ENCODE measurements around the gene TMEM175.

- TF ChIP-seq CTCF (conservative IDR thresholded peaks at IDR 0.05; ENCODE audit: low read length) (no peak), EZH2phosphoT487 (IDR thresholded peaks at IDR 0.05; ENCODE audit: borderline replicate concordance) (no peak)
These were observed 34.1 kb upstream of the TMEM175 start for GRCh38 chr4:898123-898522.

Data from Loucy (cell line).